Heart left ventricle (tissue), 13 donors: ENCODE results near the gene CPSF7.

Experiments
- CTCF ChIP-seq, 12 donors: fragments of 200-600 bp; sonication (generic) in 4 of 12; IDR thresholded peaks; one replicate each; pipeline versions ENCODE4 v1.5.0 to v1.8.0; 2018 to 2022; ENCODE audit warnings: antibody characterized with exemption in 12 of 12, mild to moderate bottlenecking in 5 of 12
- POLR2A ChIP-seq, 2 donors: fragments of 450-650 bp; IDR thresholded peaks; one replicate each; pipeline ENCODE4 v1.6.1; 2017; ENCODE audit warnings: antibody characterized with exemption in 2 of 2, mild to moderate bottlenecking in 2 of 2, moderate library complexity in 2 of 2
- donor health status: ischemic (EF 13 %, LVEDD 7.1; RV severe dilation, severe dysfunction).
- donor health status: DM: no; HTN: yes; CAD: no.
- donor health status: DM: no; HTN: no; CAD: no.
- donor health status: ischemic (EF 25% LVEDD 6.9; RV normal size, moderate dysfunction).
- donor health status: ischemic (EF 25% LVEDD 5.7; RV mildly dilated, moderate dysfunction).
- donor health status: ischemic (EF 35%, LVEDD 5.7; RV mildly dilated, moderate dysfunction).
- donor health status: nonischemic (EF 11% LVEDD 7.7; RV severe dilation, severe dysfunction).
- donor health status: DM: yes; HTN: yes; CAD: no.
- donor health status: PGD.
- donor health status: ischemic (EF 29% LVEDD 5.4; RV normal size, mild dysfunction).
- donor health status: nonischemic (EF 23%, LVEDD 6.1; RV moderate dilation, normal function).

- TF ChIP-seq CTCF (IDR thresholded peaks at IDR 0.05) (no peak), POLR2A (IDR thresholded peaks at IDR 0.05) (no peak)
Observed at GRCh38 chr11:61361237-61361740, 68.5 kb downstream of the CPSF7 start.
